Endodermal cell (in vitro differentiated cells): Measurements from ENCODE around the gene MACROD2. TPM values are rescaled to one million over a fixed set of nuclear protein-coding genes. Genes with fewer than 3 reads are reported as not detected.
A peak's percentile ranks its signal among the peaks of the same experiment; 100 is the strongest.

Experiments
- DNase-seq: peaks from one replicate; pipeline ENCODE4 v3.0.0-alpha.2; 2017
- H3K27ac ChIP-seq: 2 replicates; pipeline ENCODE4 v1.5.1; 2013; ENCODE audit warnings: mild to moderate bottlenecking, low read depth, low read length, moderate library complexity
- H3K27me3 ChIP-seq: 2 replicates; pipeline ENCODE4 v1.6.1; 2013; ENCODE audit warnings: mild to moderate bottlenecking, low read length, moderate library complexity; ENCODE audit not compliant: insufficient read depth, control insufficient read depth, poor library complexity, severe bottlenecking
- H3K36me3 ChIP-seq: 2 replicates; pipeline ENCODE4 v1.7.0; 2013; ENCODE audit warnings: mild to moderate bottlenecking, low read length, moderate library complexity; ENCODE audit not compliant: control insufficient read depth, insufficient read depth
- H3K4me1 ChIP-seq: one replicate; pipeline ENCODE4 v1.7.0; 2013; ENCODE audit warnings: low read length; ENCODE audit not compliant: control insufficient read depth, insufficient read depth
- H3K4me3 ChIP-seq: 2 replicates; pipeline ENCODE4 v1.5.1; 2013; ENCODE audit warnings: mild to moderate bottlenecking, low read length, moderate library complexity
- H3K9ac ChIP-seq: 2 replicates; pipeline ENCODE4 v1.6.1; 2013; ENCODE audit warnings: mild to moderate bottlenecking, low read length, moderate library complexity; ENCODE audit not compliant: poor library complexity, severe bottlenecking; ENCODE audit errors: extremely low read depth
- H3K9me3 ChIP-seq: 2 replicates; pipeline ENCODE4 v1.6.1; 2013; ENCODE audit warnings: mild to moderate bottlenecking, low read length, moderate library complexity; ENCODE audit not compliant: control insufficient read depth
- H3K27ac Mint-ChIP-seq: 2 replicates; pipeline ENCODE4 v1.8.0; 2020; ENCODE audit warnings: mixed read lengths
- H3K27me3 Mint-ChIP-seq: 2 replicates; pipeline ENCODE4 v1.8.0; 2021; ENCODE audit warnings: mild to moderate bottlenecking, mixed read lengths; ENCODE audit not compliant: insufficient read depth
- H3K36me3 Mint-ChIP-seq: 2 replicates; pipeline ENCODE4 v1.8.0; 2020; ENCODE audit warnings: low read depth, mixed read lengths
- H3K4me1 Mint-ChIP-seq: 2 replicates; pipeline ENCODE4 v1.8.0; 2020; ENCODE audit warnings: mixed read lengths
- H3K4me3 Mint-ChIP-seq: 2 replicates; pipeline ENCODE4 v1.8.0; 2020; ENCODE audit warnings: mild to moderate bottlenecking, moderate library complexity, mixed read lengths
- H3K9me3 Mint-ChIP-seq: 2 replicates; pipeline ENCODE4 v1.8.0; 2020; ENCODE audit warnings: mild to moderate bottlenecking, mixed read lengths
- CTCF ChIP-seq: fragments of 200-600 bp; sonication (generic); conservative IDR thresholded peaks from 2 replicates; pipeline ENCODE4 v1.5.0; 2021; ENCODE audit warnings: antibody characterized with exemption, mild to moderate bottlenecking
- WGBS, 2 experiments: methylation state at CpG; one replicate each; pipeline versions ENCODE4 v1.1.5 to v1.1.7; 2013; ENCODE audit warnings: missing lambda C conversion rate in 2 of 2, mixed read lengths in 1 of 2; ENCODE audit not compliant: insufficient coverage in 1 of 2, insufficient read length in 1 of 2; 5-methylcytosine and 5-hydroxymethylcytosine counted together
- total RNA-seq, 2 donors: library from RNA; stranded (reverse); fragmentation: NEBNext Ultra II Directional in 1 of 2; extraction: Animal tissue kit (Norgen Biotek cat#: 25700) in 1 of 2; gene quantifications; 2 replicates in 1 of 2; 3 replicates in 1 of 2; pipeline ENCODE4 v1.2.1, GENCODE V29; 2021

Gene MACROD2
- total RNA-seq, 2 donors from 2014 or later, result 2.3 to 4.8 TPM

- Mint-ChIP-seq H3K9me3 (no peaks in the 10 kb centered on the region), H3K36me3 (peaks cover 2% of the 10 kb centered on the region), H3K27me3 (no peaks in the 10 kb centered on the region), H3K27ac (no peak overlapping the region), H3K4me1 (peaks cover 24% of the 10 kb centered on the region), H3K4me3 (no peak overlapping the region)
- 96 to 100% methylated on average over 1 to 3 of the region's 3 CpGs for WGBS, 2 experiments
- no peak overlapping the region for H3K4me3 ChIP-seq
- no peaks in the 10 kb centered on the region for H3K36me3 ChIP-seq
- H3K27ac ChIP-seq, result no peak overlapping the region
- H3K4me1 ChIP-seq, result peaks cover 2% of the 10 kb centered on the region
- H3K27me3 ChIP-seq, result no peaks in the 10 kb centered on the region
- no peak for DNase-seq
- no peak overlapping the region for H3K9ac ChIP-seq
- TF ChIP-seq CTCF, result no peak
- H3K9me3 ChIP-seq, result no peaks in the 10 kb centered on the region
These were observed 960.7 kb downstream of the MACROD2 start for GRCh38 chr20:14956026-14956425.

- Mint-ChIP-seq H3K36me3 (peaks cover 2% of the 10 kb centered on the region), H3K27ac (no peak overlapping the region), H3K4me1 (peaks cover 20% of the 10 kb centered on the region), H3K27me3 (no peaks in the 10 kb centered on the region), H3K9me3 (no peaks in the 10 kb centered on the region), H3K4me3 (no peak overlapping the region)
- Histone ChIP-seq H3K27me3 (no peaks in the 10 kb centered on the region), H3K4me1 (peaks cover 2% of the 10 kb centered on the region), H3K9me3 (no peaks in the 10 kb centered on the region), H3K36me3 (no peaks in the 10 kb centered on the region), H3K9ac (no peak overlapping the region), H3K27ac (no peak overlapping the region), H3K4me3 (no peak overlapping the region)
- no peak for TF ChIP-seq CTCF
- no peak for DNase-seq
- WGBS, 2 experiments, result 80 to 95% methylated on average over 2 to 5 of the region's 5 CpGs
These were observed 961.2 kb downstream of the MACROD2 start for GRCh38 chr20:14956538-14956937.

GRCh38 chr20:14957402-14957801, 962.1 kb downstream of the MACROD2 start:
- Mint-ChIP-seq H3K4me3 (no peak overlapping the region), H3K27ac (no peak overlapping the region), H3K4me1 (peaks cover 17% of the 10 kb centered on the region), H3K27me3 (no peaks in the 10 kb centered on the region), H3K9me3 (no peaks in the 10 kb centered on the region), H3K36me3 (peaks cover 2% of the 10 kb centered on the region)
- no peaks in the 10 kb centered on the region for H3K27me3 ChIP-seq
- H3K4me1 ChIP-seq, result peaks cover 2% of the 10 kb centered on the region
- WGBS, 2 experiments, result 88 to 93% methylated on average over 2 to 3 of the region's 4 CpGs
- no peak overlapping the region for H3K9ac ChIP-seq
- H3K27ac ChIP-seq, result no peak overlapping the region
- H3K9me3 ChIP-seq, result no peaks in the 10 kb centered on the region
- DNase-seq, result peak; percentile 61
- TF ChIP-seq CTCF, result no peak
- H3K36me3 ChIP-seq, result no peaks in the 10 kb centered on the region
- H3K4me3 ChIP-seq, result no peak overlapping the region
